ENCODE measurements around the gene ADAM10.
A peak's percentile ranks its signal among the peaks of the same experiment; 100 is the strongest.
"Not testable (repeated sequence)": the region's sequence is repeated elsewhere in the genome, so short reads cannot be mapped to it uniquely, and the experiment has no call there.

Gene ADAM10, protein sequence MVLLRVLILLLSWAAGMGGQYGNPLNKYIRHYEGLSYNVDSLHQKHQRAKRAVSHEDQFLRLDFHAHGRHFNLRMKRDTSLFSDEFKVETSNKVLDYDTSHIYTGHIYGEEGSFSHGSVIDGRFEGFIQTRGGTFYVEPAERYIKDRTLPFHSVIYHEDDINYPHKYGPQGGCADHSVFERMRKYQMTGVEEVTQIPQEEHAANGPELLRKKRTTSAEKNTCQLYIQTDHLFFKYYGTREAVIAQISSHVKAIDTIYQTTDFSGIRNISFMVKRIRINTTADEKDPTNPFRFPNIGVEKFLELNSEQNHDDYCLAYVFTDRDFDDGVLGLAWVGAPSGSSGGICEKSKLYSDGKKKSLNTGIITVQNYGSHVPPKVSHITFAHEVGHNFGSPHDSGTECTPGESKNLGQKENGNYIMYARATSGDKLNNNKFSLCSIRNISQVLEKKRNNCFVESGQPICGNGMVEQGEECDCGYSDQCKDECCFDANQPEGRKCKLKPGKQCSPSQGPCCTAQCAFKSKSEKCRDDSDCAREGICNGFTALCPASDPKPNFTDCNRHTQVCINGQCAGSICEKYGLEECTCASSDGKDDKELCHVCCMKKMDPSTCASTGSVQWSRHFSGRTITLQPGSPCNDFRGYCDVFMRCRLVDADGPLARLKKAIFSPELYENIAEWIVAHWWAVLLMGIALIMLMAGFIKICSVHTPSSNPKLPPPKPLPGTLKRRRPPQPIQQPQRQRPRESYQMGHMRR

DNA sequence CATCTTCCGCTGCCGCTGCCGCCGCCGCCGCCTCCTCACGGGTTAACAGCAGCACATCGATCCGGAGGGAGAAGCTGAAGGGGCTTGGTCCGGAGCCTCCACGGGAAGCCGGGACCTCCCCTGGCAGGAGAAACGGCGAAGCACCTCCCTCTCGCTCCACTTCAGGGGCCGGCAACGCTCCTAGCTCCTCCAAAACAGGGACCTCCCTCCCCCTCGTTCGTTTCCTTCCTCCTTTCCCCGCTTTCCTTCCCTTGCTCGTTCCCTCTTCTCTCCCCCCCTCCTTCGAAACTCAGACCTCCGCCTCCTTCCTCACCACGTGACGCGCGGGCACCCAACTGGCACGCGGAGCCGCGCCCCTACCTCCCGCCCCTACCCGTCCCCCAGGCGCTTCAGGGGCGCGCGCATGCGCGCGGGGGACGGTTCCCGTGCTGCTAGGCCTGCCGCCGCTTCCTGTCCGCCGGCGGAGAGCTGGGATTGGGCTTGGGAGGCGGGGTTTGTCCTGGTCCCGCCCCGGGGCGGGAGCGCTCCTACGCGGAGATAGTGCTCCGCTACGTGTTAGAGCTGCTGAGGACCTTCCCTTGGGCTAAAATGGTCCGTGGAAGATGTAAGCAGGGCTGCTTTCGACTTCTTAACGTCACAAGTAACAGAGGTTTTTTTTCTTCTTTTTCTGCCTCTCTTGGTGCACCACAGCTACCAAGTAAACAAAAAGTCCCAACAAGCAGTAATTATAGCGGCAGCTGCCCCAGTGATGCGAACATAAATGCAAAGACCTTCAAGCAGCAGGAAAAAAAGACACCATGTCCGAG, at the start of gene ADAM10:
Gene ADAM10 (minus strand): TSS at position 176 of the 806 bp plus-strand sequence. CDS start 173 bp downstream, at position 3.
- DNase-seq: peak; percentile 98 to 99

DNA sequence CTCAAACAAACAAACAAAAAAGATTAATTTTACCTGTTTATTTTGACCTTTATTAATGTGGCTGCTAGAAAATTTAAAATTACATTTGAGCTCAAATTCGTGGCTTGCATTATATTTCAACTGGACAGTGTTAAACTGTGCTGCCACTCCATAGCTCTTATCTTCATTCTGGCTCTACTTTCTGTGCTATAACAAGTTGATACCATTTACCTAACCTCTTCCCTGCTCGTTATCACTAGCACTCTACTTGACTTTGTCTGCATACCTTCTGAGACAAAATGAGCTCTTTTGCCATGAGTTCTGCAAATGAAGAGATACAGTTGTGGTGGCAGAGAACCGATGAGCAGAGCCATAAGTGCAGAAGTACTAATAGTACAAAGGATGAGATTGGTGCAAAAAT, 48.0 kb upstream of the ADAM10 start:
- no peak for DNase-seq

- DNase-seq: no peak
Measured at GRCh38 chr15:58795825-58796224, 46.3 kb upstream of the ADAM10 start.

DNA sequence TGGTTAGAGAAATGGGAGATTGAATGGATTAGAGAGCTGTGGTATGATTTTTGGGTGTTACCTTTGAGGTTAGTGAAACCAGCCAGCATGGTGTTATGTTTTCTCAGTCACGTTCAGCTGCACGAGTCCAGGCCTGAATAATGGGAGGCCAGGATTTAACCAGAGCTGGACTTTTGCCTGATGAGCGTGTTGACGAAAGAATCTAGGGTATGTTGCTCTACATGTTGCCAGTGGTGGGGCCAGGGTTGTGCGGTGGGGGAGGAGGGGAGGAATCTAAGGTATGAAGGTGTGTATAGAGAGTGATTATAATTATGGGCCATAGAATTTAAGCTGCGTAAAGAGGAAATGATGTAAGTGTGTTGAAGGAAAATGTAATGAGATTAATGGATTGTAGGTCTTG, 44.4 kb upstream of the ADAM10 start:
- no peak for DNase-seq

DNA sequence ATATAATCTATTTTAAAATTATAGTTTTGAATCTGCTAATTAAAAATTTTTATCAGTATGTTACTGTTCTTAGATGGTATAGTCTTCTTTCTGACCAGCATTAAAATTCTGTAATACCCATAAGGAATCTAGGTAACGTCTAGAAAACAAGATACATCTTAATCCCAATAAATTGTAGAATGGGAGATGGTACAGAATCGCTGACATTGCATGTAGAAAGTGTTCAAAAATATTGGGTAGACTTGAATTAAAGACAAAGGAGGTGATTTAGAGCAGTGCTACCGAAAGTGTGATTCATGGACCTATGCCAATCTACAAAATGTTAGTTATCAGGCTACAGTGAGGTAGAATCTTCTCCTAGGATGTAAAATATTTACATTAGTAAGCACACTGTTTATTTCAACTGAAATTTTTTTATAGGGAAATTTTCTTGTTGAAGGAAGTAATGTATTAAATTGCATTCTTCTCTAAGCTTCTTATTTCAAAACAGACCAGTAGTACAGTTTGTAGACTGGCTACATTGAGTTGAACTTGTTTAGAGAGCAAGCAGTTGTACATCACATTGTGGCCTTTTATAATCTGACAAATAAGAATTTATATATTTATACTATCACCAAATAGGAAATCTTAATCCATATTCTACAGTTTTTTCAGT, 38.7 kb upstream of the ADAM10 start:
- DNase-seq: no peak

- DNase-seq: no peak
Measured at GRCh38 chr15:58785355-58785754, 35.8 kb upstream of the ADAM10 start.

DNA sequence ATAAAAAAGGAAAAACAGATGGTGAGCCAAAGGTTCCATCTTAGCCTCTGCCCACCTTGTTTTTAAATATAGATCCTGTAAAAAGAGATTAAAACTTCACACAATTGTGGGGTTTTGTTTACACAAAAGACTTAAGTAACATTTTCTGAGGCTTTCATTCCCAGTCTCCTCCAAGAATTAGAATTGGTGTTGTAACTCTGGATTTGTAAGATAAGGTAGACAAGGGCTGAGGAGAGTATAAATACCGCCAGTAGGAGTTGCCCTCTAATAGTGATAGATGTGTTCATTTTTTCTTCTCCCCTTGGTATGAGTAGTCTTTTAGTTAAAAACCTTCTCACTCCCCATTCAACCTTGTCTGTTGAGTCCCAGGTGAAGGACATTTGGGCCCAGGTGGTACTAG, 30.0 kb upstream of the ADAM10 start:
- DNase-seq: no peak

DNA sequence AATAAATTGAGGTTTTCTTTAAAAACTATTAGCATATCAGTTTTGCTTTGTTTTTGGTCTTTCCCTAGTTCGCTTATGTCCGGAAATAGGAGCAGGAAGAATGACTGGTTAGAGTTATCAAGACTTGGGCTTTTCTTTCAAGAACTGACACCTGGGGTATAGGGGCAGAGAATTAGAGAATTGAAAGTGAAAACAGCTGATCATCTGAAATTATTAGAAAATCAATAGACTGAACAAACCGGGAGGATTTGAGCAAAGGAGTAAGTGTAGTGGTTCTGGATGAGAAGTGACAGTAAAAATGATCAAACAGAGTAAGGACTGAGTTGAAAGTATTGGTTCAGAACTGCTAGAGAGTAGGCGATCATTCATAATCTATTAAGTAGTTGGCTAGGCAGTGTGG, 27.6 kb upstream of the ADAM10 start:
- DNase-seq: no peak

DNA sequence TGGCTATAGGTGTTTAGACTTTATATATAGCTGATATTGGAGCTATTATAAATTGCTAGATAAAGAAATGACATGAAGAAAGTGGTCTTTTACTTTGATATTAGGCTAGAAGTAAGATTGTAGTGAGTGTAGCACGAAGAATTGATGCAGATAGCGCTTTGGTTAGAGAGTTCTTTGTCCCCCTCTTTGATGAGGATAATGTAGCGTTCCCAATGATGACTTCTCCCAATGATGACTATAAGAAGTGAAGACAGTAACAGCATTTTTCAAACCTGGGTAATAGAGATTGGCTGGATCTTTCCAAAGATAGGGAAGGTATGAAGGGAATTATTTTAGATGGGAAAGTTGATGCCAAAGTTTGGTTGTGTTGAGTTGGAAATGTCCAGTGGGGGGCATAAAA, 25.9 kb upstream of the ADAM10 start:
- no peak for DNase-seq

DNA sequence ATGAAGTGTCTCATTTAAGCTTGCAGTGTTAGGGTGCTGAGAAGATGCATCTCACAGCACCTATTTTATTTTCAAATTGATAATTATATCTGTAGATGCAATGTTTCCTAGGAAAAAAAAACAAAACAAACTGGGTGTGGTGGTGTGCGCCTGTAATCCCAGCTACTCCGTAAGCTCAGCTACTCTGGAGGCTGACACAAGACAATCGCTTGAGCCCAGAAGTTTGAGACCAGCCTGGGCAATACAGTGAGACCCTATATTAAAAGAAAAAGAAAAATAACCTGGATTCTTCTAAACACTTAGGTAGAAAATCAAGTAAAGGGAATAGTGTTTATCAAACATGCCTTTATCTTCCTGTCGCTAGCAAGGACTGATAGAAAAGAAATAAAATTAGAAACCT, 23.5 kb upstream of the ADAM10 start:
- no peak for DNase-seq

DNA sequence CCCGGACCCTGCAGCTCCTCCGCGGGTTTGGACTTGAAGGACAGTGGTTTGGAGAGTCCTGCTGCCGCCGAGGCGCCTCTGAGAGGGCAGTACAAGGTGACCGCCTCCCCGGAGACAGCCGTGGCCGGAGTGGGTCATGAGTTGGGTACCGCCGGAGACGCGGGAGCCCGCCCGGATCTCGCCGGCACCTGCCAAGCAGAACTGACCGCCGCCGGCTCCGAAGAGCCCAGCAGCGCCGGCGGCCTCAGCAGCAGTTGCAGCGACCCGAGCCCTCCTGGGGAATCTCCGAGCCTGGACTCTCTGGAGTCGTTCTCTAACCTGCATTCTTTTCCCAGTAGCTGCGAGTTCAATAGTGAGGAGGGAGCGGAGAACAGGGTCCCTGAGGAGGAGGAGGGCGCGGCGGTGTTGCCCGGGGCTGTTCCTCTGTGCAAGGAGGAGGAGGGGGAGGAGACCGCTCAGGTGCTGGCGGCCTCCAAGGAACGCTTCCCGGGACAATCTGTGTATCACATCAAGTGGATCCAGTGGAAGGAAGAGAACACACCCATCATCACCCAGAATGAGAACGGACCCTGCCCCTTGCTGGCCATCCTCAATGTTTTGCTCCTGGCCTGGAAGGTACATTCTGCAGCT, 22.2 kb upstream of the ADAM10 start:
- peak; percentile 34 for DNase-seq

DNA sequence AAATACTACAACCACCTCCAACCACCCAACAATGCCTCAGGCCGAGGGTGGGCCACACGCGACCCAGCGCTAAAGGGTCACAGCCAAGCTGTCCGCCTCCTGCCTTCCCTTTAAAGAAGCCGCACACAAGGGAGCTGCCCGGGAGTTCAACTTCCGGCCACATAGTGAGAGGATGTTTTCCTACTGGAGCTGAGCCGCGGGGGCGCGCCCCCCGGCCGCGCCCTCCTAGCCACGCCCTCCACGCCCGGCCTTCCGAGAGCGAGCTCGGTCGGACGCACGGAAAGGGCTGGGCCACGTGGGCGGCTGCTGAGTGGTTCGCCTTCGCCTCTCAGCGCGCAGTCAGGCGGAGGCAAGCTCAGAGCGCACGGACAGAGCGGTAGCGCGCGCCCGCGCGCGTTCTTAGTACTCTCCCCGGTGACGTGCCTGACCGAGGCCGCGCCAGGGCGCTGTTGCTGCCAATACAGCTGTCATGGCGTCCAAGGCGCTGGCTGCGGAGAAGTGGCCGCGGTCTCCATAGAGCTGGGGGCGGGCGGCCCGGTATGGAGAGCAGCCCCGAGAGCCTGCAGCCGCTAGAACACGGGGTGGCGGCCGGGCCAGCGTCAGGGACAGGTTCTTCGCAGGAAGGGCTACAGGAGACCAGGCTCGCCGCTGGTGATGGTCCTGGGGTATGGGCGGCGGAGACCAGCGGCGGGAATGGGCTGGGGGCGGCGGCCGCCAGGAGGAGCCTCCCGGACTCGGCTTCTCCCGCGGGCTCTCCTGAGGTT, 21.5 kb upstream of the ADAM10 start, which contains the start of gene MINDY2:
Gene MINDY2 (plus strand): TSS at position 446 of the 764 bp plus-strand sequence. CDS start 94 bp downstream, at position 540.
- DNase-seq: peak; percentile 90 to 97

- no peak for DNase-seq
Measured at GRCh38 chr15:58770519-58770856, 21.0 kb upstream of the ADAM10 start.

GRCh38 chr15:58768601-58769004, 19.1 kb upstream of the ADAM10 start:
- DNase-seq: not testable (repeated sequence)

- DNase-seq: no peak
Measured at GRCh38 chr15:58766290-58766689, 16.8 kb upstream of the ADAM10 start.

DNA sequence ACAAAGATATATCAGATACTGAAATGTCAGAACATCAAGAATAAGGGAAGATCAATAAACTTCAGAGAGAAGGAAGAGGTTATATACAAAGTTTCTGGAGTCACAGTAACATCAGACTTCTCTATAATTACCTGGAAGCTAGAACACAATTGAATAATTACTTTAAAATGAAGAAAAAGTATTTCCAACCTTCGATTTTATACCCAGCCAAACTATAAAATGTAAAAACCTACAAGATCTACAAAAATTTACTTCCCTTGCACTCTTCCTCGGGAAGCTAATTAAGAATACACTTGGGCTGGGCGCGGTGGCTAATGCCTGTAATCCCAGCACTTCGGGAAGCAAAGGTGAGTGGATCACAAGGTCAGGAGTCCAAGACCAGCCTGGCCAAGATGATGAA, 15.0 kb upstream of the ADAM10 start:
- no peak for DNase-seq

DNA sequence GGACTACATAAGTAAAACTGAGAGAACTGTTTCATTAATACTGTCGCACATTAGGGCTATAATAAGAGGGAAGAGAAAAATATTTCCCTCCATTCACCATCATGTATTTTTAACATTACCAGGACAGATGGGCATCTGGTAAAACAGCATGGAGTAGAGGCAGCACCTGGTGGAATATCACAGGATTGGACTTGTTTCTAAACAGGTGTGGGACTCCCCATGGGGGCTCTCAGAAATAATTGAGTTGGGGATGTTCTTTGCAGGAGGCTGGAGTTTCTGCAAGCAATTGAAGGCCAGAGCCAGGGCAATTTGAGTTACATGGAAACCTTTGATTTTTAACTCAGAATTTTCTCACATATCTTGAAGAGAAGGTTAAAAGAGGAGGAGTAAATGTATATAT, 13.2 kb upstream of the ADAM10 start:
- DNase-seq: no peak

DNA sequence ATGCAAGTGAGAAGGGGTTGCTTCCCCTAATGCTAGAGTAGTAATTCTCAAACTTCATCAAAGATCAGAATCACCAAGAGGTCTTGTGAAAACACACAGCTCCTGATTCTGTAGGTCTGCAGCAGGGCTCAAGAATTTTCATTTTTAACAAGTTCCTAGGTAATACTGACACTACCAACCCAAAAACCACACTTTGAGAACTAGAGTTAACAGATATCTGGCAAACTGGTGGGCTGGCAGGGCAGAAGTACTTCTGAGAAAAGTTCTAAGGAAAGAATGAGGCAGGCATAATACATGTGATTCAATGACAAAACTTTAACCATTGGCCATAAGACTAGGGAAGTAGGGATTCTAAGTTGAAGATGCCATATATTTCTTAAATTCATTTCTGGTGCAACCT, 12.8 kb upstream of the ADAM10 start:
- DNase-seq: no peak

- DNase-seq: no peak
Measured at GRCh38 chr15:58761010-58761388, 11.5 kb upstream of the ADAM10 start.

- no peak for DNase-seq
Measured at GRCh38 chr15:58760385-58761009, 11.0 kb upstream of the ADAM10 start.

DNA sequence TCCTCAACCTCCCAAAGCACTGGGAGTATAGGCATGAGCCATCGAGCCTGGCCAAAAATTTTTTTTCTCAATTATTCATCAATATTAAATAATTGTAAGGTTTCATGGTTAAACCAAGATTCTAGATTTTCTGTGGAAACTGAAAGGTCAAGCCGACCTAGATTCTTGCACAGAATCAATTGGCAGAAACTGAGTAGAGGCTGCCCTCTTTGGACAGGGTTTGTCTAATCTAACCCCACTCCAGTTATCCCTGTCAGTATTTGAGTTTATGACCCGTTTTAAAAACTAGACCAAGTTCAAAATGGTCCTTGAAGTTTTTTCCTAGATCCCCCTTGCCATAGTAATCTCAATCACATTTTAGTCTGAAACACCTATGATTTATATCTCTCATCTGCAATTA, 8.6 kb upstream of the ADAM10 start:
- DNase-seq: no peak
